Umbilical cord (tissue), 2 donors: ENCODE data around the gene SPTBN2. TPM values are rescaled to one million over a fixed set of nuclear protein-coding genes. Genes with fewer than 3 reads are reported as not detected.
A peak's percentile ranks its signal among the peaks of the same experiment; 100 is the strongest.
"Not testable (repeated sequence)": the region's sequence is repeated elsewhere in the genome, so short reads cannot be mapped to it uniquely, and the experiment has no call there.

Experiments used
- DNase-seq: peaks from one replicate; pipeline ENCODE4 v3.0.0-alpha.2; 2015; ENCODE audit warnings: low spot score
- total RNA-seq: library from RNA; depleted of rRNA; stranded (reverse); fragments of >200 nt; gene quantifications from one replicate; pipeline ENCODE4 v1.2.3, GENCODE V29; 2014; ENCODE audit warnings: low replicate concordance; ENCODE audit not compliant: insufficient read depth

Gene SPTBN2
- total RNA-seq, 1 donor from 2014 or later: 46.5 TPM

DNA sequence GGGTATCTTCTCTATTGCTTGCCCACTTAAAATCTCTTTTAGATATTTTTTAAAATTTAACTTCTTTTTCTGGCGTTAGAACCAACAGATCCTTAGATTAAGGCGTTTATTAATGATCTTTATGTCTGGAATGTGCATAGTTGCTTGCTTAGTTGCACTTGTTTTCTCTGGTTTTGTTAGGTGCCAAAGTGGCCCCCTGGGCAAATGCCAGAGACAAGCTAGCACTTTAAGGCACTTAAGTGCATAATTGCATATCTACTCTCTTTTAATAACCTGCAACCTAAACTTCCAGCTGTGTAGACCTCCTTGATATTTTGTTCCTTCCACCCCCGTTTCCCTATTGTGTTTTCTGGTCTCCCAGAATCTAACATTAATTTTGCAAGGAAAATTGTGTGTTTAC lies 87.2 kb downstream of the SPTBN2 start:
- DNase-seq: no peak

DNA sequence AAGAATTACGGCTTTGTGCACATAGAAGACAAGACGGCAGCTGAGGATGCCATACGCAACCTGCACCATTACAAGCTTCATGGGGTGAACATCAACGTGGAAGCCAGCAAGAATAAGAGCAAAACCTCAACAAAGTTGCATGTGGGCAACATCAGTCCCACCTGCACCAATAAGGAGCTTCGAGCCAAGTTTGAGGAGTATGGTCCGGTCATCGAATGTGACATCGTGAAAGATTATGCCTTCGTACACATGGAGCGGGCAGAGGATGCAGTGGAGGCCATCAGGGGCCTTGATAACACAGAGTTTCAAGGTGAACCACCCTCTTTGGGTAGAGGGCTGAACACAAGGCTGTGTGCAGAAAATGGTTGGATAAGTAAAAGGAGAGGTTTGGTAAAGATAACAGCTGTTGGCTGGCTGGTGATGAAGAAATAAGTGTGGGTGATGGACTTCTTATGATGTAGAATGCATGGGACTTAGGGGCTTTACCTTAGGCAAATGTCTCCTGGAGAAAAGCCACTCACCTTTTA lies 89.1 kb downstream of the SPTBN2 start:
- not testable (repeated sequence) for DNase-seq

GRCh38 chr11:66639066-66639813 lies 89.8 kb downstream of the SPTBN2 start:
- DNase-seq: peak; percentile 60

GRCh38 chr11:66638177-66639065 lies 90.6 kb downstream of the SPTBN2 start, which contains the start of gene RBM4:
Gene RBM4 (plus strand): TSS chr11:66638703. CDS start chr11:66639712, 1,009 bp downstream.
- DNase-seq: peak; percentile 100

- no peak for DNase-seq
Observed at GRCh38 chr11:66637557-66638176, 91.3 kb downstream of the SPTBN2 start.

DNA sequence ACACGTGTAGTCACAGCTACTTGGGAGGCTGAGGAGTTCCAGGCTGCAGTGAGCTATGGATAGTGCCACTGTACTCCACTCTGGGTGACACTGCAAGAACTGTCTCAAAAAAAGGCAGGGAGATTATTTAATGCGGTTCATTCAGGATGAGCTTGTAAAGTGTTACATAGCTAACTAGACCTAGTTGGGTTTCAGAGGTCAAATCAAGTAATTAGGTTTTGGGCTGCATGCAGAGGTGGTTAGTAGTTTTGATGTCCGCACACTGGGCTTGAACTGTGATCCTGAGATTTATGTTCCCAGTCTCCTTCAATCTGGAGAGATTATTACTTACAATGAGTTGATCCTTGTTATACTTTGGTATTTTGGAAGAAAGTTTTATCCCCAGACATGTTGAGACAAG lies 92.6 kb downstream of the SPTBN2 start:
- DNase-seq: no peak

Other genes starting within 250 kb of the SPTBN2 start
- 24.6 TPM for gene DPP3, start 248.8 kb downstream of the SPTBN2 start, total RNA-seq
- 18.1 TPM for gene BBS1, start 218.6 kb downstream of the SPTBN2 start, total RNA-seq
- gene ZDHHC24, start 183.2 kb downstream of the SPTBN2 start, total RNA-seq: 5.8 TPM
- gene ACTN3, start 182.3 kb downstream of the SPTBN2 start, total RNA-seq: not detected
- gene CTSF, start 160.6 kb downstream of the SPTBN2 start, total RNA-seq: 43.1 TPM
- 0.24 TPM for gene CCDC87, start 136.2 kb downstream of the SPTBN2 start, total RNA-seq
- 18.8 TPM for gene CCS, start 136.0 kb downstream of the SPTBN2 start, total RNA-seq
- gene RBM14, start 112.6 kb downstream of the SPTBN2 start, total RNA-seq: 90.5 TPM
- 64.3 TPM for gene RBM4, start 90.5 kb downstream of the SPTBN2 start, total RNA-seq
- gene RBM4B, start 51.3 kb downstream of the SPTBN2 start, total RNA-seq: 44.1 TPM
- gene RCE1, start 114.2 kb upstream of the SPTBN2 start, total RNA-seq: 12.3 TPM
- 4.6 TPM for gene LRFN4, start 127.8 kb upstream of the SPTBN2 start, total RNA-seq
- 30.3 TPM for gene PC, start 229.2 kb upstream of the SPTBN2 start, total RNA-seq
- gene C11orf86, start 246.1 kb upstream of the SPTBN2 start, total RNA-seq: not detected